Skeletal muscle satellite cell (primary cell): Measurements from ENCODE around the gene RBPMS2.
"Not testable (repeated sequence)": the region's sequence is repeated elsewhere in the genome, so short reads cannot be mapped to it uniquely, and the experiment has no call there.

Experiments
- H3K27me3 ChIP-seq: 2 replicates; pipeline ENCODE4 v1.7.0; 2013; ENCODE audit warnings: low read length; ENCODE audit not compliant: control insufficient read depth, insufficient read depth
- H3K36me3 ChIP-seq: 2 replicates; pipeline ENCODE4 v1.7.0; 2013; ENCODE audit warnings: mild to moderate bottlenecking, control low read depth, low read length; ENCODE audit not compliant: insufficient read depth
- H3K4me1 ChIP-seq: 2 replicates; pipeline ENCODE4 v1.7.0; 2013; ENCODE audit warnings: low read length; ENCODE audit not compliant: control insufficient read depth, insufficient read depth
- H3K4me2 ChIP-seq: 2 replicates; pipeline ENCODE4 v1.7.0; 2013; ENCODE audit warnings: mild to moderate bottlenecking, low read length
- H3K4me3 ChIP-seq: 2 replicates; pipeline ENCODE4 v1.7.0; 2013; ENCODE audit warnings: low read length
- H3K9ac ChIP-seq: 2 replicates; pipeline ENCODE4 v1.7.0; 2013; ENCODE audit warnings: mild to moderate bottlenecking, low read depth, low read length, moderate library complexity
- H3K9me3 ChIP-seq: replicated peaks from 2 replicates; pipeline ENCODE4 v1.7.0; 2013; ENCODE audit warnings: mild to moderate bottlenecking, control low read depth, low read length

The RBPMS2 gene

GRCh38 chr15:64751464-64751863 lies 23.9 kb downstream of the RBPMS2 start:
- no peak overlapping the region for H3K4me3 ChIP-seq
- H3K36me3 ChIP-seq, result no peaks in the 10 kb centered on the region
- H3K27me3 ChIP-seq, result peaks cover 23% of the 10 kb centered on the region
- peaks cover 11% of the 10 kb centered on the region for H3K4me1 ChIP-seq
- H3K4me2 ChIP-seq, result no peak overlapping the region
- H3K9me3 ChIP-seq, result no peaks in the 10 kb centered on the region
- no peak overlapping the region for H3K9ac ChIP-seq

- Histone ChIP-seq H3K4me3 (no peak overlapping the region), H3K9ac (no peak overlapping the region), H3K27me3 (peaks cover 26% of the 10 kb centered on the region), H3K4me1 (peaks cover 11% of the 10 kb centered on the region), H3K36me3 (no peaks in the 10 kb centered on the region), H3K4me2 (no peak overlapping the region), H3K9me3 (no peaks in the 10 kb centered on the region)
These were observed 25.3 kb downstream of the RBPMS2 start for GRCh38 chr15:64749999-64750657.

- Histone ChIP-seq H3K4me1 (peaks cover 11% of the 10 kb centered on the region), H3K4me3 (no peak overlapping the region), H3K36me3 (no peaks in the 10 kb centered on the region), H3K9ac (no peak overlapping the region), H3K4me2 (no peak overlapping the region), H3K9me3 (no peaks in the 10 kb centered on the region), H3K27me3 (peaks cover 26% of the 10 kb centered on the region)
These were observed 26.2 kb downstream of the RBPMS2 start for GRCh38 chr15:64749167-64749566.

GRCh38 chr15:64748251-64748650 lies 27.1 kb downstream of the RBPMS2 start:
- H3K36me3 ChIP-seq, result no peaks in the 10 kb centered on the region
- H3K9me3 ChIP-seq, result no peaks in the 10 kb centered on the region
- peaks cover 22% of the 10 kb centered on the region for H3K27me3 ChIP-seq
- H3K9ac ChIP-seq, result no peak overlapping the region
- no peak overlapping the region for H3K4me2 ChIP-seq
- H3K4me1 ChIP-seq, result peaks cover 11% of the 10 kb centered on the region
- no peak overlapping the region for H3K4me3 ChIP-seq

GRCh38 chr15:64747578-64747977 lies 27.8 kb downstream of the RBPMS2 start:
- no peak overlapping the region for H3K4me2 ChIP-seq
- peaks cover 21% of the 10 kb centered on the region for H3K27me3 ChIP-seq
- H3K4me3 ChIP-seq, result no peak overlapping the region
- no peak overlapping the region for H3K9ac ChIP-seq
- H3K9me3 ChIP-seq, result no peaks in the 10 kb centered on the region
- H3K36me3 ChIP-seq, result no peaks in the 10 kb centered on the region
- H3K4me1 ChIP-seq, result peaks cover 11% of the 10 kb centered on the region

- H3K4me2 ChIP-seq, result no peak overlapping the region
- peaks cover 21% of the 10 kb centered on the region for H3K27me3 ChIP-seq
- H3K4me1 ChIP-seq, result peaks cover 11% of the 10 kb centered on the region
- no peak overlapping the region for H3K9ac ChIP-seq
- H3K9me3 ChIP-seq, result no peaks in the 10 kb centered on the region
- H3K4me3 ChIP-seq, result no peak overlapping the region
- H3K36me3 ChIP-seq, result no peaks in the 10 kb centered on the region
These were observed 28.5 kb downstream of the RBPMS2 start for GRCh38 chr15:64746921-64747320.

GRCh38 chr15:64746356-64746755 lies 29.0 kb downstream of the RBPMS2 start:
- no peak overlapping the region for H3K4me3 ChIP-seq
- H3K4me1 ChIP-seq, result peaks cover 11% of the 10 kb centered on the region
- peaks cover 21% of the 10 kb centered on the region for H3K27me3 ChIP-seq
- no peaks in the 10 kb centered on the region for H3K9me3 ChIP-seq
- no peaks in the 10 kb centered on the region for H3K36me3 ChIP-seq
- no peak overlapping the region for H3K4me2 ChIP-seq
- no peak overlapping the region for H3K9ac ChIP-seq

GRCh38 chr15:64743691-64744090 lies 31.7 kb downstream of the RBPMS2 start:
- H3K27me3 ChIP-seq, result peaks cover 28% of the 10 kb centered on the region
- peaks cover 11% of the 10 kb centered on the region for H3K4me1 ChIP-seq
- no peak overlapping the region for H3K4me3 ChIP-seq
- H3K9me3 ChIP-seq, result no peaks in the 10 kb centered on the region
- no peak overlapping the region for H3K4me2 ChIP-seq
- H3K36me3 ChIP-seq, result no peaks in the 10 kb centered on the region
- H3K9ac ChIP-seq, result no peak overlapping the region

- no peaks in the 10 kb centered on the region for H3K36me3 ChIP-seq
- no peak overlapping the region for H3K4me2 ChIP-seq
- peaks cover 9% of the 10 kb centered on the region for H3K4me1 ChIP-seq
- no peak overlapping the region for H3K9ac ChIP-seq
- H3K9me3 ChIP-seq, result no peaks in the 10 kb centered on the region
- H3K4me3 ChIP-seq, result no peak overlapping the region
- peaks cover 26% of the 10 kb centered on the region for H3K27me3 ChIP-seq
These were observed 32.5 kb downstream of the RBPMS2 start for GRCh38 chr15:64742921-64743320.

GRCh38 chr15:64742385-64742784 lies 33.0 kb downstream of the RBPMS2 start:
- H3K4me1 ChIP-seq, result peaks cover 9% of the 10 kb centered on the region
- no peaks in the 10 kb centered on the region for H3K9me3 ChIP-seq
- no peak overlapping the region for H3K4me2 ChIP-seq
- H3K4me3 ChIP-seq, result no peak overlapping the region
- H3K27me3 ChIP-seq, result peaks cover 21% of the 10 kb centered on the region
- H3K36me3 ChIP-seq, result no peaks in the 10 kb centered on the region
- H3K9ac ChIP-seq, result no peak overlapping the region

GRCh38 chr15:64741708-64742107 lies 33.7 kb downstream of the RBPMS2 start:
- H3K4me3 ChIP-seq, H3K9ac ChIP-seq, H3K9me3 ChIP-seq, H3K4me2 ChIP-seq, H3K4me1 ChIP-seq, H3K36me3 ChIP-seq: not testable (repeated sequence)
- peaks cover 14% of the 10 kb centered on the region for H3K27me3 ChIP-seq
